ENCODE data around the gene MTMR6.

GRCh38 chr13:25267715-25268114 lies 19.6 kb downstream of the MTMR6 start:
- TF ChIP-seq POLR2AphosphoS5 (IDR thresholded peaks at IDR 0.05) (no peak), RAD21 (conservative IDR thresholded peaks at IDR 0.05) (peak; percentile 29), CTCF (IDR thresholded peaks at IDR 0.05; ENCODE audit: poor library complexity, severe bottlenecking) (peak; percentile 38), SMC3 (conservative IDR thresholded peaks at IDR 0.05; ENCODE audit: poor library complexity) (peak; percentile 36), EP300 (conservative IDR thresholded peaks at IDR 0.05; ENCODE audit: poor library complexity, severe bottlenecking) (no peak), EZH2 (IDR thresholded peaks at IDR 0.05; ENCODE audit: borderline replicate concordance, insufficient read depth, low read length, poor library complexity, severe bottlenecking) (no peak), MXI1 (conservative IDR thresholded peaks at IDR 0.05; ENCODE audit: poor library complexity, severe bottlenecking) (no peak), REST (IDR thresholded peaks at IDR 0.05; ENCODE audit: borderline replicate concordance) (no peak), TAF1 (IDR thresholded peaks at IDR 0.05; ENCODE audit: low read depth) (no peak)
